K562 (cell line): Measurements from ENCODE around the gene ARHGEF18.

Experiments
- BMI1 ChIP-seq: fragments of 150-350 bp; IDR thresholded peaks from 2 replicates; pipeline ENCODE4 v1.6.1; 2014; ENCODE audit warnings: low read length
- CREB1 ChIP-seq, 2 experiments: sonication (generic) in 1 of 2; formaldehyde crosslinking in 1 of 2; IDR thresholded peaks; 2 replicates each; pipeline versions ENCODE4 v1.6.1 to v1.8.0; 2012 to 2022; ENCODE audit warnings: inconsistent platforms in 1 of 2, mild to moderate bottlenecking in 1 of 2, missing genetic modification reagents in 1 of 2, moderate library complexity in 1 of 2
- CTCF ChIP-seq, 3 experiments: IDR thresholded peaks in 2 of 3; conservative IDR thresholded peaks in 1 of 3; 2 replicates each; pipeline ENCODE4 v1.5.1; 2011 to 2012; ENCODE audit warnings: low read length in 3 of 3, mild to moderate bottlenecking in 3 of 3, control low read depth in 2 of 3, improper control_type of control experiment in 1 of 3, inconsistent platforms in 1 of 3, low read depth in 1 of 3, mixed read lengths in 1 of 3, moderate library complexity in 1 of 3; ENCODE audit not compliant: insufficient read depth in 2 of 3
- GABPA ChIP-seq: fragments of 200-800 bp; sonication (Bioruptor generic); conservative IDR thresholded peaks from 2 replicates; pipeline ENCODE4 v1.6.1; 2016; ENCODE audit warnings: low read depth, missing genetic modification characterization, missing compliant biosample characterization
- NFYB ChIP-seq: IDR thresholded peaks from 2 replicates; pipeline ENCODE4 v1.6.1; 2011; ENCODE audit warnings: mild to moderate bottlenecking, moderate library complexity; ENCODE audit not compliant: insufficient read length; ENCODE audit errors: extremely low read depth
- RBBP5 ChIP-seq: fragments of 200-600 bp; sonication (generic); IDR thresholded peaks from 2 replicates; pipeline ENCODE4 v1.6.1; 2012; ENCODE audit warnings: borderline replicate concordance, mild to moderate bottlenecking, low read length, control low read depth, inconsistent platforms; ENCODE audit not compliant: insufficient read depth, poor library complexity, severe bottlenecking
- SMC3 ChIP-seq: conservative IDR thresholded peaks from 2 replicates; pipeline ENCODE4 v1.6.1; 2011; ENCODE audit warnings: low read depth, low read length, improper control_type of control experiment; ENCODE audit not compliant: insufficient read depth
- TBP ChIP-seq: optimal IDR thresholded peaks from 2 replicates; pipeline ENCODE3; 2011; ENCODE audit warnings: low read depth, low read length, improper control_type of control experiment
- ZNF41 ChIP-seq: fragments of 250-450 bp; sonication (Bioruptor Pico); conservative IDR thresholded peaks from 2 replicates; pipeline ENCODE4 v1.4.0; 2020; ENCODE audit warnings: mild to moderate bottlenecking
- TF ChIP-seq, protein P1 (sequence below): fragments of 450-650 bp; conservative IDR thresholded peaks from 2 replicates; pipeline ENCODE4 v1.6.1; 2016; ENCODE audit warnings: missing genetic modification characterization, low read depth, mild to moderate bottlenecking, missing compliant biosample characterization, moderate library complexity
- TF ChIP-seq, protein P2 (sequence below): fragments of 450-650 bp; conservative IDR thresholded peaks from 2 replicates; pipeline ENCODE4 v1.6.1; 2016; ENCODE audit warnings: missing genetic modification characterization, low read depth, mild to moderate bottlenecking, control low read depth, missing compliant biosample characterization
- TF ChIP-seq, protein P3 (sequence below): sonication (generic); formaldehyde crosslinking; IDR thresholded peaks from 2 replicates; pipeline ENCODE4 v1.8.0; 2022; ENCODE audit warnings: mild to moderate bottlenecking, low read depth, missing genetic modification reagents

DNA sequence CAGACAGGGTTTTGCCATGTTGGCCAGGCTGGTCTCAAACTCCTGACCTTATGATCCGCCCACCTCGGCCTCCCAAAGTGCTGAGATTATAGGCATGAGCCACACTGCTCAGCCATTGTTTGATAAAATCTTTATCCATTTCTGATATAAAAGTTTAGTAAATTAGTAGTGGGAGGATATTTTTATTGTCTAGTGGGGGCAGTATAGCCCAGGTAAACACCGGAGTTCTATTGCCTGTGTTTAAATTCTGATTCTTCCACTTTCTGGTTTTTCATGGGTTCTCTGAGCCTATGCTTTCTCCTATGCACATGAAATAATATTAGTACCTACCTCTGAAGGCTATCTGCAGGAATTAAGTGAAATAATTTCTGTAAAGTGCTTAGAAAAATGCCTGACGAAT lies 20.1 kb upstream of the ARHGEF18 start:
- no peak for TF ChIP-seq RBBP5
- TF ChIP-seq CTCF (IDR thresholded peaks at IDR 0.05 in 2 of 3, conservative IDR thresholded peaks at IDR 0.05 in 1 of 3; ENCODE audit: insufficient read depth in 2 of 3, low read depth in 1 of 3, low read length in 3 of 3) = peak in 1 of 3 experiments; percentile 7; a peak in 1 of 6 replicates
- TF ChIP-seq, protein P1, sequence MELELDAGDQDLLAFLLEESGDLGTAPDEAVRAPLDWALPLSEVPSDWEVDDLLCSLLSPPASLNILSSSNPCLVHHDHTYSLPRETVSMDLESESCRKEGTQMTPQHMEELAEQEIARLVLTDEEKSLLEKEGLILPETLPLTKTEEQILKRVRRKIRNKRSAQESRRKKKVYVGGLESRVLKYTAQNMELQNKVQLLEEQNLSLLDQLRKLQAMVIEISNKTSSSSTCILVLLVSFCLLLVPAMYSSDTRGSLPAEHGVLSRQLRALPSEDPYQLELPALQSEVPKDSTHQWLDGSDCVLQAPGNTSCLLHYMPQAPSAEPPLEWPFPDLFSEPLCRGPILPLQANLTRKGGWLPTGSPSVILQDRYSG (tag) = no peak
- TF ChIP-seq, protein P2, sequence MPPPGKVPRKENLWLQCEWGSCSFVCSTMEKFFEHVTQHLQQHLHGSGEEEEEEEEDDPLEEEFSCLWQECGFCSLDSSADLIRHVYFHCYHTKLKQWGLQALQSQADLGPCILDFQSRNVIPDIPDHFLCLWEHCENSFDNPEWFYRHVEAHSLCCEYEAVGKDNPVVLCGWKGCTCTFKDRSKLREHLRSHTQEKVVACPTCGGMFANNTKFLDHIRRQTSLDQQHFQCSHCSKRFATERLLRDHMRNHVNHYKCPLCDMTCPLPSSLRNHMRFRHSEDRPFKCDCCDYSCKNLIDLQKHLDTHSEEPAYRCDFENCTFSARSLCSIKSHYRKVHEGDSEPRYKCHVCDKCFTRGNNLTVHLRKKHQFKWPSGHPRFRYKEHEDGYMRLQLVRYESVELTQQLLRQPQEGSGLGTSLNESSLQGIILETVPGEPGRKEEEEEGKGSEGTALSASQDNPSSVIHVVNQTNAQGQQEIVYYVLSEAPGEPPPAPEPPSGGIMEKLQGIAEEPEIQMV (tag) = no peak
- TF ChIP-seq CREB1 (IDR thresholded peaks at IDR 0.05) = no peak
- TF ChIP-seq CREB1 (CRISPR knock-in tag; IDR thresholded peaks at IDR 0.05) = no peak
- TF ChIP-seq BMI1 = no peak
- TF ChIP-seq, protein P3, sequence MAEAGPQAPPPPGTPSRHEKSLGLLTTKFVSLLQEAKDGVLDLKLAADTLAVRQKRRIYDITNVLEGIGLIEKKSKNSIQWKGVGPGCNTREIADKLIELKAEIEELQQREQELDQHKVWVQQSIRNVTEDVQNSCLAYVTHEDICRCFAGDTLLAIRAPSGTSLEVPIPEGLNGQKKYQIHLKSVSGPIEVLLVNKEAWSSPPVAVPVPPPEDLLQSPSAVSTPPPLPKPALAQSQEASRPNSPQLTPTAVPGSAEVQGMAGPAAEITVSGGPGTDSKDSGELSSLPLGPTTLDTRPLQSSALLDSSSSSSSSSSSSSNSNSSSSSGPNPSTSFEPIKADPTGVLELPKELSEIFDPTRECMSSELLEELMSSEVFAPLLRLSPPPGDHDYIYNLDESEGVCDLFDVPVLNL (CRISPR knock-in tag) = no peak
- no peak for TF ChIP-seq TBP
- no peak for TF ChIP-seq ZNF41 (CRISPR knock-in tag)
- TF ChIP-seq NFYB = no peak
- TF ChIP-seq GABPA (tag) = no peak
- TF ChIP-seq SMC3 = no peak
